A549 (cell line): ENCODE measurements around the gene RSPH9.

ENCODE experiments used
- CHD2 ChIP-seq: fragments of 150-350 bp; IDR thresholded peaks from 2 replicates; pipeline ENCODE4 v1.6.1; 2014; ENCODE audit warnings: low read length; ENCODE audit not compliant: partially characterized antibody
- EP300 ChIP-seq, 2 experiments: fragments of >200 bp; sonication (Bioruptor Twin); formaldehyde crosslinking; IDR thresholded peaks; 2 replicates in 1 of 2; 3 replicates in 1 of 2; pipeline ENCODE4 v1.6.1; 2016 to 2017
- HDAC2 ChIP-seq: fragments of 200-600 bp; sonication (generic); IDR thresholded peaks from 2 replicates; pipeline ENCODE4 v1.6.1; 2016
- JUNB ChIP-seq: fragments of >200 bp; sonication (Bioruptor Twin); formaldehyde crosslinking; IDR thresholded peaks from 2 replicates; pipeline ENCODE4 v1.6.1; 2016
- MAZ ChIP-seq: fragments of 150-350 bp; IDR thresholded peaks from 2 replicates; pipeline ENCODE4 v1.6.1; 2014; ENCODE audit warnings: antibody characterized with exemption, low read depth, low read length, borderline replicate concordance
- POLR2A ChIP-seq: IDR thresholded peaks from 2 replicates; pipeline ENCODE4 v1.6.1; 2012; ENCODE audit warnings: mild to moderate bottlenecking, low read length
- RCOR1 ChIP-seq: fragments of 150-350 bp; IDR thresholded peaks from 2 replicates; pipeline ENCODE4 v1.6.1; 2014; ENCODE audit warnings: antibody characterized with exemption, low read length, low read depth
- TF ChIP-seq, protein P1 (sequence below): fragments of >200 bp; sonication (Bioruptor Twin); formaldehyde crosslinking; IDR thresholded peaks from 3 replicates; pipeline ENCODE4 v1.5.1; 2016
- TF ChIP-seq, protein P2 (sequence below): IDR thresholded peaks from 2 replicates; pipeline ENCODE4 v1.6.1; 2012; ENCODE audit warnings: low read depth, borderline replicate concordance
- TF ChIP-seq, protein P3 (sequence below): fragments of 200-600 bp; sonication (generic); IDR thresholded peaks from 2 replicates; pipeline ENCODE4 v1.6.1; 2016; ENCODE audit warnings: antibody characterized with exemption, mild to moderate bottlenecking, moderate library complexity
- TF ChIP-seq, protein P4 (sequence below): fragments of 450-650 bp; IDR thresholded peaks from 2 replicates; pipeline ENCODE4 v1.6.1; 2014; ENCODE audit warnings: antibody characterized with exemption

DNA sequence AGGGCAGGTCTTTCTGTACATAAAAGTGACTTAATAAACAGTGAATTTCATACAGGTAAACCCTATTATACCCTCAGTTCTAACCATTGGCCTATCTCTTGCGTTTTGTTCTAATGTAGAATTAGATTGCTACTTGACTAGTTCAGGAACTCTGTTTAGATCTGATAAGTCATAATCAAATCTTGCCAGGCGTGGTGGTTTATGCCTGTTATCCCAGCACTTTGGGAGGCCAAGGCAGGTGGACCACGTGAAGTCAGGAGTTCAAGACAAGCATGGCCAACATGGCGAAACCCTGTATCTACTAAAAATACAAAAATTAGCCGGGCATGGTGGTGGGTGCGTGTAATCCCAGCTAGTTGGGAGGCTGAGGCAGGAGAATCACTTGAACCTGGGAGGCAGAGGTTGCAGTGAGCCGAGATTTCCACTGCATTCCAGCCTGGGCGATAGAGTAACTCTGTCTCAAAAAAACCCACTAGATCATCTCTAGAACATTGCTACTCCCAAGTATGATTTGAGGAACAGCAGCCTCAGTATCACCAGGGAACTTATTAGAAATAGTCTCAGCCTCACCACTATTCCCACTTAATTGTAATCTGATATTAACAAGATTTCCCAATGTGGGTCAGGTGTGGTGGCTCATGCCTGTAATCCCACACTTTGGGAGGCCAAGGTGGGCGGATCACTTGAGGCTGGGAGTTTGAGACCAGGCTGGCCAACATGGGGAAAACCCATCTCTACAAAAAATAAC lies 27.9 kb upstream of the RSPH9 start:
- TF ChIP-seq POLR2A (no peak), HDAC2 (no peak), JUNB (no peak), EP300 (IDR thresholded peaks at IDR 0.05) (no peak), CHD2 (no peak), MAZ (no peak), RCOR1 (no peak)
- TF ChIP-seq, protein P1, sequence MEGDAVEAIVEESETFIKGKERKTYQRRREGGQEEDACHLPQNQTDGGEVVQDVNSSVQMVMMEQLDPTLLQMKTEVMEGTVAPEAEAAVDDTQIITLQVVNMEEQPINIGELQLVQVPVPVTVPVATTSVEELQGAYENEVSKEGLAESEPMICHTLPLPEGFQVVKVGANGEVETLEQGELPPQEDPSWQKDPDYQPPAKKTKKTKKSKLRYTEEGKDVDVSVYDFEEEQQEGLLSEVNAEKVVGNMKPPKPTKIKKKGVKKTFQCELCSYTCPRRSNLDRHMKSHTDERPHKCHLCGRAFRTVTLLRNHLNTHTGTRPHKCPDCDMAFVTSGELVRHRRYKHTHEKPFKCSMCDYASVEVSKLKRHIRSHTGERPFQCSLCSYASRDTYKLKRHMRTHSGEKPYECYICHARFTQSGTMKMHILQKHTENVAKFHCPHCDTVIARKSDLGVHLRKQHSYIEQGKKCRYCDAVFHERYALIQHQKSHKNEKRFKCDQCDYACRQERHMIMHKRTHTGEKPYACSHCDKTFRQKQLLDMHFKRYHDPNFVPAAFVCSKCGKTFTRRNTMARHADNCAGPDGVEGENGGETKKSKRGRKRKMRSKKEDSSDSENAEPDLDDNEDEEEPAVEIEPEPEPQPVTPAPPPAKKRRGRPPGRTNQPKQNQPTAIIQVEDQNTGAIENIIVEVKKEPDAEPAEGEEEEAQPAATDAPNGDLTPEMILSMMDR = no peak
- TF ChIP-seq, protein P2, sequence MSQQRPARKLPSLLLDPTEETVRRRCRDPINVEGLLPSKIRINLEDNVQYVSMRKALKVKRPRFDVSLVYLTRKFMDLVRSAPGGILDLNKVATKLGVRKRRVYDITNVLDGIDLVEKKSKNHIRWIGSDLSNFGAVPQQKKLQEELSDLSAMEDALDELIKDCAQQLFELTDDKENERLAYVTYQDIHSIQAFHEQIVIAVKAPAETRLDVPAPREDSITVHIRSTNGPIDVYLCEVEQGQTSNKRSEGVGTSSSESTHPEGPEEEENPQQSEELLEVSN = no peak
- TF ChIP-seq, protein P3, sequence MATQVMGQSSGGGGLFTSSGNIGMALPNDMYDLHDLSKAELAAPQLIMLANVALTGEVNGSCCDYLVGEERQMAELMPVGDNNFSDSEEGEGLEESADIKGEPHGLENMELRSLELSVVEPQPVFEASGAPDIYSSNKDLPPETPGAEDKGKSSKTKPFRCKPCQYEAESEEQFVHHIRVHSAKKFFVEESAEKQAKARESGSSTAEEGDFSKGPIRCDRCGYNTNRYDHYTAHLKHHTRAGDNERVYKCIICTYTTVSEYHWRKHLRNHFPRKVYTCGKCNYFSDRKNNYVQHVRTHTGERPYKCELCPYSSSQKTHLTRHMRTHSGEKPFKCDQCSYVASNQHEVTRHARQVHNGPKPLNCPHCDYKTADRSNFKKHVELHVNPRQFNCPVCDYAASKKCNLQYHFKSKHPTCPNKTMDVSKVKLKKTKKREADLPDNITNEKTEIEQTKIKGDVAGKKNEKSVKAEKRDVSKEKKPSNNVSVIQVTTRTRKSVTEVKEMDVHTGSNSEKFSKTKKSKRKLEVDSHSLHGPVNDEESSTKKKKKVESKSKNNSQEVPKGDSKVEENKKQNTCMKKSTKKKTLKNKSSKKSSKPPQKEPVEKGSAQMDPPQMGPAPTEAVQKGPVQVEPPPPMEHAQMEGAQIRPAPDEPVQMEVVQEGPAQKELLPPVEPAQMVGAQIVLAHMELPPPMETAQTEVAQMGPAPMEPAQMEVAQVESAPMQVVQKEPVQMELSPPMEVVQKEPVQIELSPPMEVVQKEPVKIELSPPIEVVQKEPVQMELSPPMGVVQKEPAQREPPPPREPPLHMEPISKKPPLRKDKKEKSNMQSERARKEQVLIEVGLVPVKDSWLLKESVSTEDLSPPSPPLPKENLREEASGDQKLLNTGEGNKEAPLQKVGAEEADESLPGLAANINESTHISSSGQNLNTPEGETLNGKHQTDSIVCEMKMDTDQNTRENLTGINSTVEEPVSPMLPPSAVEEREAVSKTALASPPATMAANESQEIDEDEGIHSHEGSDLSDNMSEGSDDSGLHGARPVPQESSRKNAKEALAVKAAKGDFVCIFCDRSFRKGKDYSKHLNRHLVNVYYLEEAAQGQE = no peak
- TF ChIP-seq, protein P4, sequence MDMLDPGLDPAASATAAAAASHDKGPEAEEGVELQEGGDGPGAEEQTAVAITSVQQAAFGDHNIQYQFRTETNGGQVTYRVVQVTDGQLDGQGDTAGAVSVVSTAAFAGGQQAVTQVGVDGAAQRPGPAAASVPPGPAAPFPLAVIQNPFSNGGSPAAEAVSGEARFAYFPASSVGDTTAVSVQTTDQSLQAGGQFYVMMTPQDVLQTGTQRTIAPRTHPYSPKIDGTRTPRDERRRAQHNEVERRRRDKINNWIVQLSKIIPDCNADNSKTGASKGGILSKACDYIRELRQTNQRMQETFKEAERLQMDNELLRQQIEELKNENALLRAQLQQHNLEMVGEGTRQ = no peak
